ENCODE data around the gene DNAJB13. TPM values are rescaled to one million over a fixed set of nuclear protein-coding genes. Genes with fewer than 3 reads are reported as not detected.

The DNAJB13 gene
- total RNA-seq, 1 experiment from 2014 or later: not detected

- in situ Hi-C loops (cut with HindIII; ENCODE audit: low pct_unique_long_range_greater_than_20kb, low sequenced_read_pairs): no loop called here
- DNase-seq (ENCODE audit: low read depth, low spot score): no peak
Measured at GRCh38 chr11:74005721-74006517, 55.1 kb downstream of the DNAJB13 start.

- DNase-seq (ENCODE audit: low read depth, low spot score): no peak
- in situ Hi-C loops (cut with HindIII; ENCODE audit: low pct_unique_long_range_greater_than_20kb, low sequenced_read_pairs): no loop called here
Measured at GRCh38 chr11:74006743-74007304, 56.0 kb downstream of the DNAJB13 start.

- DNase-seq (ENCODE audit: low read depth, low spot score): no peak
- in situ Hi-C loops (cut with HindIII; ENCODE audit: low pct_unique_long_range_greater_than_20kb, low sequenced_read_pairs): no loop called here
Measured at GRCh38 chr11:74007691-74008372, 57.0 kb downstream of the DNAJB13 start.

- DNase-seq (ENCODE audit: low read depth, low spot score): no peak
- in situ Hi-C loops (cut with HindIII; ENCODE audit: low pct_unique_long_range_greater_than_20kb, low sequenced_read_pairs): no loop called here
Measured at GRCh38 chr11:74008373-74009229, 57.8 kb downstream of the DNAJB13 start, which contains the start of gene UCP3. TSS of gene UCP3 (minus strand) at chr11:74009085. CDS start at chr11:74007042, 2,043 bp downstream.

- no peak for DNase-seq (ENCODE audit: low read depth, low spot score)
- in situ Hi-C loops (cut with HindIII; ENCODE audit: low pct_unique_long_range_greater_than_20kb, low sequenced_read_pairs): no loop called here
Measured at GRCh38 chr11:74009230-74009547, 58.4 kb downstream of the DNAJB13 start.

GRCh38 chr11:74009675-74010305 lies 59.0 kb downstream of the DNAJB13 start:
- DNase-seq (ENCODE audit: low read depth, low spot score): no peak
- in situ Hi-C loops (cut with HindIII; ENCODE audit: low pct_unique_long_range_greater_than_20kb, low sequenced_read_pairs): no loop called here

- no peak for DNase-seq (ENCODE audit: low read depth, low spot score)
- in situ Hi-C loops (cut with HindIII; ENCODE audit: low pct_unique_long_range_greater_than_20kb, low sequenced_read_pairs): no loop called here
Measured at GRCh38 chr11:74010306-74011300, 59.8 kb downstream of the DNAJB13 start.

- no peak for DNase-seq (ENCODE audit: low read depth, low spot score)
- in situ Hi-C loops (cut with HindIII; ENCODE audit: low pct_unique_long_range_greater_than_20kb, low sequenced_read_pairs): no loop called here
Measured at GRCh38 chr11:74011360-74012073, 60.7 kb downstream of the DNAJB13 start.

- in situ Hi-C loops (cut with HindIII; ENCODE audit: low pct_unique_long_range_greater_than_20kb, low sequenced_read_pairs): no loop called here
- DNase-seq (ENCODE audit: low read depth, low spot score): no peak
Measured at GRCh38 chr11:74012074-74012809, 61.4 kb downstream of the DNAJB13 start.

- DNase-seq (ENCODE audit: low read depth, low spot score): no peak
- in situ Hi-C loops (cut with HindIII; ENCODE audit: low pct_unique_long_range_greater_than_20kb, low sequenced_read_pairs): no loop called here
Measured at GRCh38 chr11:74013141-74013540, 62.3 kb downstream of the DNAJB13 start.

GRCh38 chr11:74014880-74015279 lies 64.1 kb downstream of the DNAJB13 start:
- DNase-seq (ENCODE audit: low read depth, low spot score): no peak
- in situ Hi-C loops (cut with HindIII; ENCODE audit: low pct_unique_long_range_greater_than_20kb, low sequenced_read_pairs): no loop called here

GRCh38 chr11:74015919-74016684 lies 65.3 kb downstream of the DNAJB13 start:
- DNase-seq (ENCODE audit: low read depth, low spot score): no peak
- in situ Hi-C loops (cut with HindIII; ENCODE audit: low pct_unique_long_range_greater_than_20kb, low sequenced_read_pairs): no loop called here

- in situ Hi-C loops (cut with HindIII; ENCODE audit: low pct_unique_long_range_greater_than_20kb, low sequenced_read_pairs): no loop called here
- DNase-seq (ENCODE audit: low read depth, low spot score): no peak
Measured at GRCh38 chr11:74017631-74018030, 66.8 kb downstream of the DNAJB13 start.

- no peak for DNase-seq (ENCODE audit: low read depth, low spot score)
- in situ Hi-C loops (cut with HindIII; ENCODE audit: low pct_unique_long_range_greater_than_20kb, low sequenced_read_pairs): no loop called here
Measured at GRCh38 chr11:74018331-74019005, 67.6 kb downstream of the DNAJB13 start.

Measured in SK-MEL-5 (cell line).